ENCODE results near the gene DUSP23. TPM values are rescaled to one million over a fixed set of nuclear protein-coding genes. Genes with fewer than 3 reads are reported as not detected.
A peak's percentile ranks its signal among the peaks of the same experiment; 100 is the strongest.

DUSP23 gene
- total RNA-seq, 2 donors from 2014 or later, result 48.1 to 56.9 TPM

DNA sequence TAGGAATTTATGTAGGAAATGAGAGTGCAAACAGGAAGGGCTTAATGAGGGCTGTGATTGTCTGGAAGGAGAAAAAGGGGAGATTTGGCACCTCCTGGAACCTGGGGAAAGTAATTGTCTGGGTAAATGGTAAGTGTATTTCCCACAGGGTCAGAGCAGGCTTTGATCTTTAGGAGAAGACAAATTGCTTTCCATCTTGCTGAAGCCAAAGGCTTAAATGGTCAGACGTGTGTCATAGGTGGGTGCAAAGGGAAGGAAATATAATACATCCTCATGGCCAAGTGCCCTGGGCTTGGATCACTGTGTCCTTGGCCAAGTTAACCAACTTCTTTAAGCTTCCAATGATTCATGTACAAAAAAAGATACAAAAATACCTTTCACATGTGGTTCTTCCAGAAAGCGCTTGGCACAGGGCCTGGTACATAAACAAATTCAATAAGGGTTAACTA, 1.3 kb upstream of the DUSP23 start:
- intact Hi-C loops (cut with DNase I, micrococcal nuclease), result no loop called here
- no peak for DNase-seq
- ATAC-seq, result no peak

DNA sequence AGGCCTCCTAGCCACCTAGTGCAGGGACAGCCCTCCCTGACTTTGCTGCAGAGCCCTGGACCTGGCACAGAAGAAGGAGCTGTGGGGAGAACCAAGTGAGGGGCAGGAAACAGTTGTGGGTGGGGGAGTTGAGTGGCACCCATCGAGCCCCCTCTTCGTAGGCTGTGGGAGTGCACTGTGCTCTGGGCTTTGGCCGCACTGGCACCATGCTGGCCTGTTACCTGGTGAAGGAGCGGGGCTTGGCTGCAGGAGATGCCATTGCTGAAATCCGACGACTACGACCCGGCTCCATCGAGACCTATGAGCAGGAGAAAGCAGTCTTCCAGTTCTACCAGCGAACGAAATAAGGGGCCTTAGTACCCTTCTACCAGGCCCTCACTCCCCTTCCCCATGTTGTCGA, 1.2 kb downstream of the DUSP23 start:
- intact Hi-C loops (cut with DNase I, micrococcal nuclease), result no loop called here
- DNase-seq (no peak), ATAC-seq (no peak)

DNA sequence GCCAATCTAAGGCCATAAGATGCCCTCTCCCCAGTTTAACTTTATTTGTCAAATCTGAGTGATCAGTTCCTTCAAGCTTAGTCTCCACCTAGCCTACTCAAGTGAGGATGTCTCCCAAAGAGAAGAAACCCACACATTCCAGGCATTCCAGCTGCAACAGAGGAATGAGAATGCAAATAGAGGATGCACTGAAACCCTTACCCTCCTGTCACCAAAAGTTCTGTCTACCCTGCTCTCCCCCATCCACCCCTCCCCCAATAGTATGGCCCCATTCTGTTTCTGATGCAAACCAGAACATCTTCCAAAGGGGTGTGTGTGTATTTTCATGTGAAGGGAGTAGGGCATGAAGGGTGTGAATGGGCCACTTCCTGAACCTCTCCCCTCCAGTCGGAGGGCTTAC, 3.0 kb downstream of the DUSP23 start:
- no peak for DNase-seq
- no peak for ATAC-seq
- intact Hi-C loops (cut with DNase I, micrococcal nuclease), result no loop called here

DNA sequence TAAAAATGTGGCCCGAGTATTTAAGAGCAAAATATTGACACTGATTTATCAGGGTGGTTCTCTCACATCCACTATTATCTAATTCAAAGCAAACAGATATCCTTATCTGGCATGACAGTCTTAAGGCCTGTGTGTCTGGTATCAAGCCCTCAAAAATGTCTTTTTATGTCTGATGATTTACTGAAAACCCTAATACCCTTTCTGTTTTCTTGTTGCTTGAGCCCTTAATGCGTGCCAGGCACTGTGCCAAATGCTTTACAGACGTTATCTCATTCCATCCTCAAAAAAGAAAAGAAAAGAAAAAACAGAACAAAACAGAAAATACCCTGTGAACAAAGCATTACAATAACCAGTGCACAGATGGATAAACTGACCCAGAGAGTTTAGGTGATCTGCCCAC, 5.7 kb downstream of the DUSP23 start:
- ATAC-seq, result no peak

DNA sequence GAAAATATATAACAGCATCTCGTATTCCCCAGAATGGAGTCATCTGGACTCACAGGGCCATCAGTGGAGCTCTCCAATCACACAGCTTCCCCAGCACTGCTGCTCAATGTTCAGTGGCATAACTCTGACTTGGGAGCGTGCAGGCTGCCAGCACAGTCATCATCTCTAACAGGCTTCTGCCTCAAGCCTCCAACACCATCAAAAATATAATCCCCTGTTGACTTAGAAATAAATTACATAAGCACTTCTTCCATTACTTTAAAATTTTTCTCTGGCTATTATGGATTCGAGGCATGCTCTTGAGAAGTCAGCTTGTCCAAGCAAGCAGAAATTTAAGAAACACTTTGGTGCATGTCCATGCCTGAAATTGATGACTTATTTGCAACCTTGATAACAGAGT, 6.2 kb downstream of the DUSP23 start:
- DNase-seq (no peak), ATAC-seq (no peak)
- intact Hi-C loops (cut with DNase I, micrococcal nuclease), result no loop called here

More for the DNA sequence above, 5.7 kb downstream of the DUSP23 start:
- DNase-seq, result no peak
- intact Hi-C loops (cut with DNase I, micrococcal nuclease), result no loop called here

DNA sequence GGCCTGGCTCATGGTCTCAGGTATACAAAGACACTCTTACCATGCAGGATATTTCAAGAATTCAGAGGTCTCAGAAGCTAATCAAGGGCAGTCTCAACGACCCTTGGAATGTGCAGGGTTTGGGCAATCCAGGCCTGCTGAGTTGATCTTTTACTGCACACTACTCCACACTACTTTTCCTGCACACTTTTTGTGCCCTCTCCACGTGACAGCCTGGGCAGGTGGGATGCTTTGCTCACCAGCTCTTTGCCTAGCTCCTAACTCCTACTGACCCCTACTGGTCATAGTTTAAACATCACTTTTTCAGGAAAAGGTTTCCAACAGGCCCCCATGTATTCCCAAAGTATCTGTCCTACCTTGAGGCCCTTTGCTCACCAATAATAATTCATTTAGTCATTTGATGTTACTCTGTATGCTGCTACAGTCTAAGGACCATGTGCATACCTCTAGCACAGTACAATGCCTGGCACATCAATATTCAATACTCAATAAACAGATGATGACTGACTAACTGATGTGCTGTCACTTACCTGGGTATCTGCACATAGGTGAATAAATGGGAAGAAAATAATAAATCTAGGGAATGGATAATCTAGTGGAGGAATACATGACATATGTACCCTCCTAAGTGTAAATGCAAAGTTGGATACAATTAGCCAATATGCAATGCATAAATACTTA, 9.6 kb downstream of the DUSP23 start:
- peak; percentile 61 for ATAC-seq
- DNase-seq, result no peak
- intact Hi-C loops (cut with DNase I, micrococcal nuclease), result no loop called here

DNA sequence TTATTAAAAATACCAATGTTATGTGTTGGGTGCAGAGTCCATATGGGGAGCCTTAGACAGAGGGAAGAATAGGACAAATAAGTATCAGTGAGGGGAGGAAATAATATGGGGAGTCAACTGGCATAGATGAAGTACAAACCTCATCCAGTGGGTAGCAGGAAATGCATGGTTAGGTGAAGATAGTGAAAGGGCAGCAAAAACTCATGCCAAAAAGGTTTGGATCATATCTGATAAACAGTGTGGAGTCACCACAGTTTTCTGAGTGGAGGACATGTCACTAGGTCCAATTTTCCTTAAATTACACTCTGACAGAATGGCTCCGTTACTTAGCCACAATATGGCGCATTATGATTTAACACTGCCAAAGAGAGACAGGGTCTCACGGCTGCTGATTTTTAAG, 10.3 kb downstream of the DUSP23 start:
- intact Hi-C loops (cut with DNase I, micrococcal nuclease), result no loop called here
- ATAC-seq, result no peak
- no peak for DNase-seq

DNA sequence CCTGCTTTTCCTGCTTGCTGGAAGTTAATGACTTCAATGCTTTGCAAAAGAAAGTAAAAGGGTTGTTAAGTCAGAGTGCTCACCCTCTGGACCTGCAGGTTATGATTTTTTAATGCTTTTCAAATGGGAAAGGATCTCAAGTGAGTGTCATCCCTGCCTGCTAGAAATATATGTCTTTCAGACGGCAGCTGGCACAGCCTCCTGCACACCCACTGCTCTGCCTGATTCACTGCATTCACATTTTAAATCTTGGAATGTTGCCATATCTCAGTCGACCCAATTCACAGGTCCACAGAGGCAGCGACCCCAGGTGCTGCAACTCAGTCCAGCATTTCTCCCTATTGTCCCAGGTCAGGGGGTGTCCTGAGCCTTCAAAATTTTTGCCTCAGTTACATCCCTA, 10.7 kb downstream of the DUSP23 start:
- intact Hi-C loops (cut with DNase I, micrococcal nuclease), result no loop called here
- no peak for DNase-seq
- no peak for ATAC-seq

DNA sequence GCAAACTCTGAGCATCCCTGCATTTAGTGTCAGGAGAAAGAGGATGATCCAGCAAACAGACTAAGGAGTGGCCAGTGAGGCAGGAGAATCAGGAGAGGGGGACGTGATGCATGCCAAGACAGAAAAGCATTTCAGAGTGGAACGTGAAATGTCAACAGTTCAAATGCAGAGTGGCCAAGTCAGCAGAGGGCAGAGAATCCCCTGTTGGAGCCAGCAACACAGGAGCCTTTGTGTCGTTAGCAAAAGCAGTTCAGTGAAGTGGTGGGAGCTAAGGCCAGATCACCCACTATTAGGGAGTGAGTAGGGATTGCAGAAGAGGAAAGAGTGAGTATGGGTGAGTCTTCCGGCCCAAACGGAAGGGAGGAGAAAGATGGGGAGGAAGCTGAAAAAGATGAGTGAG, 14.8 kb downstream of the DUSP23 start:
- DNase-seq (no peak), ATAC-seq (no peak)
- intact Hi-C loops (cut with DNase I, micrococcal nuclease), result loop anchor here (5.0 kb wide), 2 partner anchors 97 to 212 kb away; no protein-coding TSS in a partner anchor

DNA sequence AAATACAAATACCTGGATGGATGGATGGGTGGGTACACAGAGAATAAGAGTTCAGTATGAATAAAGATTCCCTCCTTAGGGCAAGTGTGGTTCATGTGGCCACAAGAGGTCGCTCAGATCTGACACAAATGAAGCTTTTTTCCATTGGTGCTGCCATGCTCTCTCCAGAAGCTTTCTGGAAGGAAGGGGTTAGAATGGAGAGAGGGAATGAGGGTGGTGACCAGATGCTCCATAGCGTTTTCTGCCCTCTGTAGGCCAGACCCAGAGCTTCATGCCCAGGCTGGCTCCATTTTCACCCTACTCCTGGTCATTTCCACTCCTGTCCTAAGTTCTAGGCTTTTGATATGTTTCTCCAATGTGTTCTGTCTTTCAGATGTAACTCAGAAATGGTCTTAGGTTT, 18.1 kb downstream of the DUSP23 start:
- peak; percentile 94 for ATAC-seq
- intact Hi-C loops (cut with DNase I, micrococcal nuclease), result loop anchor here (2.0 to 5.0 kb wide), 3 partner anchors 92 to 208 kb away; no protein-coding TSS in a partner anchor
- DNase-seq, result peak; percentile 61 to 72

DNA sequence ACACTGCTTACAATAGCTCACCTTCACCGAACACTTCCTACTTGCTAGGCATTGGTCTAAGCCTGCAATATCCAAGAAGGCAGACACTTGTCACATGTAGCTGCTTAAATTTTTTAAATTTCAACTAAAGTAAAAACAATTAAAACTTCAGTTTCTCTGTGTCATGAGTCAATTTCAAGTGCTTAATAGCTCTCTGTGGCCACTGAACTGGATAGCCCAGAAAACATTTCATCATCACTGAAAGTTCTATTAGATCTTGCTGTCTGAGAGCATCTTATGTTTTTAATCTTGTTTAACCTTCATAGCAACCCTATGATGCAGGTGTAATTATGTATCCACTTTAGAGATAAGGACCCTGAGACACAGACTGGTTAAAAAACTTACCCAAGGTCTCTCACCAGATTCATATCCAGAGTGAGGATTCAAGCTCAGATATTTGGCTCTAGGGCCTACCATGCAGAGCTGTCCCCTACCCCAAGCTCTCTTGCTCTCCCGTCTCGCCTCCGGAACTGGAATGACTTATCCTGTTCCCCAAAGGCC, 18.8 kb downstream of the DUSP23 start:
- ATAC-seq (no peak), DNase-seq (no peak)
- intact Hi-C loops (cut with DNase I, micrococcal nuclease), result loop anchor here (2.0 to 5.0 kb wide), 3 partner anchors 91 to 208 kb away; no protein-coding TSS in a partner anchor

DNA sequence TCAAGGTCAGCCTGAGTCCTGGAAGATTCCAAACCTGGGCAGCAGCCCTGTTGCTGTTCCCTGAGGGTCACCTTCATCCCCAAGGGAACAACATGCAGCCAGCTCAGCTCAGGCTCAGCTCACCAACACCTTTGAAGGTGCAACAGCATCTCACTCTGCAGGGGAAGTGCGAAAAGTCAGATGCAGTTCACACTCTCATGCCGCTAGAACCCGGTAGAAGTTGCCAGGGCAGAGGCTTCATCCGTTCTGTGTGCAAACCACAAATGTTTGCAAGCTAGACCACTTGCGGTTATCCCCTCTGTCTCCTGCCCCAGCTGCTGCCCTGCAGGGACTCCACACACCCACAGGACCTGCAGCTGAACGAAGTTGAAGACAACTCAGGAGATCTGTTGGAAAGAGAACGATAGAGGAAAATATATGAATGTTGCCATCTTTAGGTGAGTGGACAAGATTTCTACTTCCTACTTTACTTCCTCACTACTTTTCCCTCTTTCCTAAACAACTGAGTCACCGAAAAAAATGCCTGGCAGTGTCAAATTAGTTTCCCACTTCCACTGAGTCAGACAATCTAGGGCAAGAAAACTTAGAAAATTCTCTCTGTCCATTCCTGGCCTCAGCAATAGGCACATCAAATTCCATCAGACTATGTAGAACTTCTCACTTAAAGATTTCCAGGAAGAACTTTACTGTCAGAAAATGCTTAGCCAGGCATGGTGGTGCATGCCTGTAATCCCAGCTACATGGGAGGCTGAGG, 19.6 kb downstream of the DUSP23 start:
- DNase-seq, result no peak
- intact Hi-C loops (cut with DNase I, micrococcal nuclease), result no loop called here
- no peak for ATAC-seq

DNA sequence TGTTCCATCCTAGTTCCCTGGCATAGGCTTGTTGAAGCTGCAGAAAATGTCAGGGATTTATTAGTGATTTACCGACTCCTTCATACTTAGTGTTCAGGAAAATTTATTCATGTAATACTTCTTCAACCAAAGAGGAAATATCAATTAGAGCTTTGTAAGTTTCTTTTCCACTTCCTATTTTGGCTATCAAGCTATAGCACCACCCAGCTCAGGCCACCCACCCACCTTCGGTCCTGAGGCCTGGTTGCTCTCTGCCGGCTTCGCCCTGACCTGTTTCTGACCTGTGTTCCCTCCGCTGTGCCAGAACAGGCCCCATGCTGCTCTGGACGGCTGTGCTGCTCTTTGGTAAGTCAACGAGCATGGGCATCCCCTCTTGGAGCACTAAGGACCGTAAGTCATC, 21.3 kb downstream of the DUSP23 start, which contains the start of gene FCRL6:
Gene FCRL6 (plus strand): TSS at position 250 of the 400 bp plus-strand sequence. CDS start 65 bp downstream, at position 315.
- no peak for ATAC-seq
- intact Hi-C loops (cut with DNase I, micrococcal nuclease), result no loop called here
- DNase-seq, result no peak

DNA sequence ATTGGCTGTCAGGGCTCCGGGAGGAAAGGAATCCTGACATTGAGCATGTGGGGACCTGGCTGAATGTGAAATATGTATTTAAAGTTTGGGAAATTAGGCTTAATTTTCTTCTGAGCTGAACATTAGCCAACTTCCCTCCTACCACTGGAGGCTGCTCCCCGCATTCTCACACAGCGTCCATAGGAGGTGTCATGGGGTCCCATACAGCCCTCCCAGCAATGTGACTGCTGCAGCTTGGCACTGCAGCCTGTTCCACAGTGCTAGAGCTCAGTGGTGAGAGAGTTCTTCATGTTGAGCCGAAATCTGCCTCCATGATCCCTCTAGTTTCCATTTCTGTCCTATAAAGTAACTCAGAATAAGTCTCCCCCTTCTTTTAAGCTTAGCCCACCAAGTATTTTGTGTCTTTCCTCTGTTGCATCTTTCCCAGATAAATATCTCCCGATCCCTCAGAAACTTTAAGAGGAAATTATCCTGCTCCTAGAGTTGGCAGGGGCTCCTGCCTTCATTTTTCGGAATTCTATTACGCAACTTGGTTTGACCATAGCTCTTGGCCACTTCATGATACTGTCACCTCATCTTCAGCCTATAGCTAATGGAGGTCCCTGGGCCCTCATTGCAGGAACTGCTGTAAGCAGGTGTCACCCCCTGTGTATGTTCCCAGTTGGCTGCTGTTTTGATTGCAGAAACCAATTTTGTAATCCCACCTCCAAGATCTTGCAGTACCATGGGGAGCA, 23.4 kb downstream of the DUSP23 start:
- DNase-seq, result no peak
- intact Hi-C loops (cut with DNase I, micrococcal nuclease), result no loop called here
- ATAC-seq, result no peak

DNA sequence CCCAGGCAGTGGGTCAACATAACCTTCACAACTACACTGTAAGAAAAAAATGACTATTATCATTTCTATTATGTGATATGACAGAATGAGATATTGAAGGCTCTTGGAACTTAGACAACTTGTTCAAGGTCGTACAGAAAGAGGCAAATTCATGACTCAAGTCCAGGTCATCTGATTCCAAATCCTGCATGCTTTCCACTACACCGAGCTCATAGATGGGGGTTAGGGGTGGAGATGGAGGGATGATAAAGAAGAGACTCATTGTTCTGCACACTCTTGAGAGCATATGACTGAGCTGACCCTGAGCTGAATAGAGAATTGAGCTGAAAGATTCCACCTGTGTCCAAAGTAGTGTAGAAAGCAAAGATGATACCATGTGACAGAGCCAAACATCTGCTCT, 24.2 kb downstream of the DUSP23 start:
- ATAC-seq, result no peak
- intact Hi-C loops (cut with DNase I, micrococcal nuclease), result no loop called here

DNA sequence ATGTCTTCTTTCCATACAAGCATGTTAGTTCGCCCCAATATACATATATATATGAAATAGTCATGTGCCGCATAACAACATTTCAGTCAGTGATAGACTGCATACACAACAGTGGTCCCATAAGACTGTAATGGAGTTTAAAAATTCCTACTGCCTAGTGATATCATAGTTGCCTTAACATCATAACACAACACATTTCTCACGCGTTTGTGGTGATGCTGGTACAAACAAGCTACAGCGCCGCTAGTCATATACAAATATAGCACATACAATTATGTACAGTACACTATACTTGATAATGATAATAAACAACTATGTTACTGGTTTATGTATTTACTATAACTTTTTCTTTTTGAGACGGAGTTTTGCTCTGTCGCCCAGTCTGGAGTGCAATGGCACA, 35.2 kb downstream of the DUSP23 start:
- DNase-seq, result no peak
- no peak for ATAC-seq
- intact Hi-C loops (cut with DNase I, micrococcal nuclease), result no loop called here

More for the DNA sequence above, 24.2 kb downstream of the DUSP23 start:
- no peak for DNase-seq

DNA sequence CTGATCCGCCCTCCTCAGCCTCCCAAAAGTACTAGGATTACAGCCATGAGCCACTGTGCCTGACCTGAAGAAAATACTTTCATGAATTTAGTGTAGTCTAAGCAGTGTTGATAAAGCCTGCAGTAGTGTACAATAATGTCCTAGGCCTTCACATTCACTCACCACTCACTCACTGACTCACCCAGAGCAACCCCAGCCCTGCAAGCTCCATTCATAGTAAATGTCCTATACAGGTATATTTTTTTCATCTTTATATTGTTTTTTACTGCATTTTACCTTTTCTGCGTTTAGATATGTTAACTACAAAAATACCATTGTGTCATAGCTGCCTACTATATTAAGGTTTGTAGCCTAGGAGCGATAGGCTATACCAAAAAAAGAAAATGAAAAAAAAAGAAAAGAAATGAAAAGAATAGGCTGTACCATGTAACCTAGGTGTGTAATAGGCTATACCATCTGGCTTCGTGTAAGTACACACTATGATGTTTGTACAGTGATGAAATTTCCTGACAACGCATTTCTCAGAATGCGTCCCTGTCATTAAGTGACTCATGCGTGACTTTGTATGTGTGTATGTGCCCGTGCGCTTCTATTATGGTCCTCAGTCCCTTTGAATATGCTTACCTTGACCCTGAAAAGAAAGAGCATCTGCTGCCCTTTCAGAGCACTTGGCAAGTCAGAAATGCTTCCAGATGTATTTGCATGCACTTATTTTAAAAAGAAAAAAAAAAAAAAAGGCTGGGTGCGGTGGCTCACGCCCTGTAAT, 36.7 kb downstream of the DUSP23 start:
- ATAC-seq (peak; percentile 99), DNase-seq (peak in 1 of 2 donors; percentile 39)
- intact Hi-C loops (cut with DNase I, micrococcal nuclease), result no loop called here

DNA sequence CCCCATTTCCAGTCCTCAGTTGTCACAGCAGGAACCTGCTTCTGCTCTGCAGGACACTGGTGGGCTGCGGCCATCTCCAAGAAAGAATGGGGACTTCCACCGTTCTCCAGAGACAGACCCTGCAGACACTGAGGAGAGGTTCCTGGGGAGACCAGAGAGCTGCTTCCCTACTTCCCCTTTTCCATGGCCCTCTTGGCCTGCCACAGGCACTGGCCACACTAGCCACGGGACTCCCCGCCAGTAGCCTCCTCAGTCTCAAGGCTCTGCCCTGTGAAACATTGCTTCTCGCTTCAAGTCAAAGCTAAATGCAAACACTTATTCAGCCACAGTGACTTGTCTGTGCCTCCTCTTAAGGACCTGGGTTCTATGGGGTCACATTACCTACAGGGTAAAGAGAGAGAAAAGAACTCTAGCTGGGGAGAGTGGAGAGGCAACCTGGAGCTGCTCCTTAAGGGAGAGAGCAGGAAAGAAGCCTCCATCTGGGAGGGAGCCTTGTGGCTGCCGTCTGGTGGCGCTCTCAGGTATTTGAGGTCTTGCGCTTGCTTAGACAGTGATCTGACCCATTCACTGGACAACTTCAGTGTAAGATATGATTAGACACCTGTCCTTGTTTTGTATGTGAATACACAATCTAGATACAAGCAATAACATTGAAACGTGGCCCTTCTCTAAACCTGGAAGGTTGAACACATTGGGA, 40.6 kb downstream of the DUSP23 start:
- intact Hi-C loops (cut with DNase I, micrococcal nuclease), result no loop called here
- DNase-seq (no peak), ATAC-seq (no peak)
